HFF-Myc (cell line): ENCODE data around the gene TDRD3.

ENCODE experiments used
- DNase-seq: peaks from one replicate; pipeline ENCODE4 v3.0.0-alpha.2; 2011; ENCODE audit warnings: low read depth; ENCODE audit errors: extremely low read depth
- H3K4me3 ChIP-seq: replicated peaks from 2 replicates; pipeline ENCODE4 v1.5.1; 2011; ENCODE audit warnings: low read depth, mild to moderate bottlenecking, control low read depth, low read length
- TF ChIP-seq, protein P1 (sequence below): IDR thresholded peaks from 2 replicates; pipeline ENCODE4 v1.5.1; 2012; ENCODE audit warnings: mild to moderate bottlenecking, low read depth, low read length, control low read depth; ENCODE audit errors: missing control alignments

The TDRD3 gene

DNA sequence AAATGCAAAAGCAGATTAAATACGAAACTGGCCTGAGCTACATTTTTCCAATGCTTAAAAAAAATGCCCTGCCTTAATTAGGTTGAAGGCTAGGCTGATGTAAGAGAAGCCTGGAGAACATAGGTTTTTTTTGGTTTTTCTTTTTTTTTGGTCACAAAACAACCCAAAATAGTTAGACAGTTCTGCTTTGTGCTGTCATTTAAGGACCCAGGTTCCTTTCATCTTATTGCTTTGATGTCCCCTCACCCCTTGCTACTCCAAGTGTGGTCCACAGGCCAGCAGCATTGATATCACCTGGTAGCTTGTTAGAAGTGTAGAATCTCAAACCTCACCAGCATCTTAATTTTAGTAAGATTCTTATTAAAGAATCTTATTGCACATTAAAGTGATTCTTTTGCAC is 14.4 kb downstream of the TDRD3 start:
- no peak for DNase-seq
- H3K4me3 ChIP-seq, result no peak overlapping the region
- TF ChIP-seq, protein P1, sequence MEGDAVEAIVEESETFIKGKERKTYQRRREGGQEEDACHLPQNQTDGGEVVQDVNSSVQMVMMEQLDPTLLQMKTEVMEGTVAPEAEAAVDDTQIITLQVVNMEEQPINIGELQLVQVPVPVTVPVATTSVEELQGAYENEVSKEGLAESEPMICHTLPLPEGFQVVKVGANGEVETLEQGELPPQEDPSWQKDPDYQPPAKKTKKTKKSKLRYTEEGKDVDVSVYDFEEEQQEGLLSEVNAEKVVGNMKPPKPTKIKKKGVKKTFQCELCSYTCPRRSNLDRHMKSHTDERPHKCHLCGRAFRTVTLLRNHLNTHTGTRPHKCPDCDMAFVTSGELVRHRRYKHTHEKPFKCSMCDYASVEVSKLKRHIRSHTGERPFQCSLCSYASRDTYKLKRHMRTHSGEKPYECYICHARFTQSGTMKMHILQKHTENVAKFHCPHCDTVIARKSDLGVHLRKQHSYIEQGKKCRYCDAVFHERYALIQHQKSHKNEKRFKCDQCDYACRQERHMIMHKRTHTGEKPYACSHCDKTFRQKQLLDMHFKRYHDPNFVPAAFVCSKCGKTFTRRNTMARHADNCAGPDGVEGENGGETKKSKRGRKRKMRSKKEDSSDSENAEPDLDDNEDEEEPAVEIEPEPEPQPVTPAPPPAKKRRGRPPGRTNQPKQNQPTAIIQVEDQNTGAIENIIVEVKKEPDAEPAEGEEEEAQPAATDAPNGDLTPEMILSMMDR, result no peak

DNA sequence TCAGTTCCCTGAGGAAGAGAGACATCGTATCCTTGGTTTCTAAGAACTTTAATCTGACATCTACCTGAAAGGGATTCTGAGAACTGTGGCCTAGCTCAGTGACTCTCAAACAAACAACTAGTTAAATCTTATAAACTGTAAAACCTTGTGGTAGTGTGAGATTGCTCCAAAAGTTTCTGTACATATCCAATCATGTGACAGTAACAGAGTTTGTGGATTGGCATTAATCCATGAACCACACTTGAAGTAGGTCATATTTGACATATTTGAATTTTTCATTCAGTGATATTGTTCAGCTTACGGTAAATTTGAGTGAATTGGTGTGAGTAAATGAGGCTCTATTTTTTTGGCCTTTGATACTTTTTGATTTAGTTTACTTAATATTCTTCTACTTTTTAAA is 15.0 kb downstream of the TDRD3 start:
- DNase-seq, result no peak
- TF ChIP-seq, protein P1, result no peak
- no peak overlapping the region for H3K4me3 ChIP-seq

DNA sequence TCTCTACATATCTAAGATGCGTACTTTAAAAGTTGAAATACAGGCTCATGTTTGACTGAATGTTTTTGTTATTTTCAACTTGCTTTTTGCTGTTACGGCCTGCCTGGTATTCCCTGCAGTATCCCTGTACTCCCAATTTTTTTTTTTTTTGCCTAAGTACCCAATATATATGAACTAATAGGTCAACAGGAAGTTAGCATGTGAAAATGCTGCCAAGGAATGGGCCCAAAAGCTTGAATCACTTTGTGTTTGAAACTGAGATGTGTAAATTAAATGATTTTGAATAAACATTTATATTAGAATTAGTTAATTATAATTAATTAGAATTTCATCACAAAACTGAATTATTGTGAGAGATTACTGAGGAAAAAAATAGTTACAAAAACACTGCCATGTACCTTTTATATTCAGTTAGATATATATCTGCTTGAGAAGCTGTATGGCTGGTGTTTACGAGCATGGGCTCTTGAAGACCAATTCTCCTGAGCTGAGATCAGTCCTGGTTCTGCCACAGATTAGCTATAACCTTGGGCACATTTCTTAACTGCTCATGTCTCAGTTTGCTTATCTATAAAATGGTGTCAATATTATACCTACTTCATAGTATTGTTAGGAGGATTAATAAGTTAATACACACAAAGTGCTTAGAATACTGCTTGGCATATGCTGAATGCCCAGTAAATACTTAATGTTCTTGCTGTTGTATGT is 16.0 kb downstream of the TDRD3 start:
- TF ChIP-seq, protein P1, result no peak
- no peak overlapping the region for H3K4me3 ChIP-seq
- no peak for DNase-seq

DNA sequence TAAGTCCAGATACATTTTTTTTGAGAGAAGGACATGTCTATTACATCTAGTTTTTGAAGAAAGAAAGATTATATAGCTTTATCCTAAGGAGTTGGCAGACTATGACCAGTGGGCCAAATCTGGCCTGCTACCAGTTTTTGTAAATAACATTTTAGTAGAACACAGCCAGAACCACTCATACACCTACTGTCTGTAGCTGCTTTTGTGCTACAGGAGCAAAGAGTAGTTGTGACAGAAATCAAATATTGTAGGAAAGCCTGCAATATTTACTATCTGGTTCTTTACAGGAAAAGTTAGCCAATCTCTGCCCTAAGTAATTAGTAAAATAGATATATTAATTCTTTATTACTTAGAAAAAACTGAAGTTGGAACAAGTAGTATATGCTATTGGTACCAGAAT is 17.2 kb downstream of the TDRD3 start:
- TF ChIP-seq, protein P1, result no peak
- DNase-seq, result no peak
- H3K4me3 ChIP-seq, result no peak overlapping the region

DNA sequence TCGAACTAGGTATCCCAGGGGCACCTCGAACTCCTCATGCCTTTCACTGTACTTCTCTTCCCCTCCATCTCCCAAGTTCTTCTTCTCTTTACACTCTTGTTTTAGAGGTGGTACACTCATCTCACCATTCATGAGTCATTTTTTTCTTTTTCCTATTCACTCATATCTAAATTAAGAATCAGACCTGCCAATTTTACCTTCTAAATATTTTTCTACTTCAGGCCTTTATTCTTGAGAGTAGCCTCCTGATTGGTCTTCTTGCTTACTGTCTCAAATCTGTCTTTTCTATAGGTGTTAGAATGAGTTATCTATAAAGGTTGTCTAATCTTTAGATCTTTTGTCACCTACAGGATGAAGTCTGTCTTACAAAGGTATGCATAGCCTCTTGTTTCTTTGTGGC is 20.7 kb downstream of the TDRD3 start:
- DNase-seq, result no peak
- TF ChIP-seq, protein P1, result no peak
- H3K4me3 ChIP-seq, result no peak overlapping the region

DNA sequence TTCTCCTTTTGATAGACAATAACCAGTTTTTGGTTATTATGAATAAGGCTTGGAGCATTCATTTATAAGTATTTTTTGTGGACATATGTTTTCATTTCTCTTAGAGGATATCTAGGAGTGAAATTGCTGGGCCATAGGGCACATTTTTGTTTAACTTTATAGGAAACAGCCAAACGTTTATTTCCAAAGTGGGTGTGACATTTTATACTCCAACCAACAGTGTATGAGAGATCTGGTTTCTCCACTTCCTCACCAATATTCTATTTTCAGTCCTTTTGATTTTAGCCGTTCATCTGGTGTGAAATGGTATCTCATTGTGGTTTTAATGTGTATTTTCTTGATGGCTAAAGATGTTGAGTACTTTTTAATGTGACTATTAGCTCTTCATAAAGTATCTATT is 21.9 kb downstream of the TDRD3 start:
- no peak for DNase-seq
- TF ChIP-seq, protein P1, result no peak
- H3K4me3 ChIP-seq, result no peak overlapping the region

DNA sequence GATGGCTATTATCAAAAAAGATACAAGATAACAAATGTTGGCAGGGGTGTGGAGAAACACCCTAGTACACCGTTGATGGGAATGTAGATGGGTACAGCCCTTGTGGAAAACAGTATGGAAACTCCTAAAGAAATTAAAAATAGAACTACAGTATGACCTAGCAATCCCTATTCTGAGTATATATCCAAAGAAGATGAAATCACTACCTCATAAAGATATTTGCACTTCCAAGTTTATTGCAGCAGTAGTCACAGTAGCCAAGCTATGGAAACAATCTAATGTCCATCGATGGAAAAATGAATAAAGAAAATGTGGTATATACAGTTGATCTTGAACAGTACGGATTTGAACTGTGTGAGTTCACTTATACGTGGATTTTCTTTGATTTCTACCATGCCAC is 28.3 kb downstream of the TDRD3 start:
- H3K4me3 ChIP-seq, result no peak overlapping the region
- DNase-seq, result no peak
- TF ChIP-seq, protein P1, result no peak
